ENCODE data around the gene GXYLT2. TPM values are rescaled to one million over a fixed set of nuclear protein-coding genes. Genes with fewer than 3 reads are reported as not detected.

The GXYLT2 gene
- 2.4 TPM for total RNA-seq

GRCh38 chr3:72887705-72888545 is at the start of gene GXYLT2:
Gene GXYLT2 (plus strand): TSS chr3:72888046. CDS start chr3:72888234, 188 bp downstream.
- no peak for FAIRE-seq
- peak; percentile 67 to 76 for DNase-seq (ENCODE audit: low spot score in 2 of 2)

GRCh38 chr3:72839057-72839456 is 48.8 kb upstream of the GXYLT2 start:
- FAIRE-seq, result no peak
- no peak for DNase-seq (ENCODE audit: low spot score in 2 of 2)

- DNase-seq (ENCODE audit: low spot score in 2 of 2), result no peak
- FAIRE-seq, result no peak
Observed at GRCh38 chr3:72844436-72844993, 43.3 kb upstream of the GXYLT2 start.

GRCh38 chr3:72846166-72846565 is 41.7 kb upstream of the GXYLT2 start:
- DNase-seq (ENCODE audit: low spot score in 2 of 2) (no peak), FAIRE-seq (no peak)

- FAIRE-seq, result no peak
Observed at GRCh38 chr3:72847282-72847681, 40.6 kb upstream of the GXYLT2 start.

GRCh38 chr3:72847751-72848702 is 39.8 kb upstream of the GXYLT2 start, which contains the start of gene SHQ1:
Gene SHQ1 (minus strand): TSS chr3:72848445. CDS start chr3:72848340, 105 bp downstream.
- FAIRE-seq, result peak; percentile 77
- DNase-seq (ENCODE audit: low spot score in 2 of 2), result peak; percentile 80 to 90

More at GRCh38 chr3:72847282-72847681, 40.6 kb upstream of the GXYLT2 start:
- no peak for DNase-seq (ENCODE audit: low spot score in 2 of 2)

GRCh38 chr3:72848703-72849081 is 39.2 kb upstream of the GXYLT2 start:
- DNase-seq (ENCODE audit: low spot score in 2 of 2), result no peak
- FAIRE-seq, result no peak

GRCh38 chr3:72855001-72855400 is 32.8 kb upstream of the GXYLT2 start:
- FAIRE-seq (no peak), DNase-seq (ENCODE audit: low spot score in 2 of 2) (no peak)

- DNase-seq (ENCODE audit: low spot score in 2 of 2) (no peak), FAIRE-seq (no peak)
Observed at GRCh38 chr3:72860053-72860452, 27.8 kb upstream of the GXYLT2 start.

- no peak for DNase-seq (ENCODE audit: low spot score in 2 of 2)
- FAIRE-seq, result no peak
Observed at GRCh38 chr3:72860846-72861245, 27.0 kb upstream of the GXYLT2 start.

GRCh38 chr3:72862314-72863090 is 25.3 kb upstream of the GXYLT2 start:
- no peak for FAIRE-seq
- DNase-seq (ENCODE audit: low spot score in 2 of 2), result no peak

GRCh38 chr3:72872183-72872582 is 15.7 kb upstream of the GXYLT2 start:
- DNase-seq (ENCODE audit: low spot score in 2 of 2) (no peak), FAIRE-seq (no peak)

GRCh38 chr3:72887343-72887704 is 522 bp upstream of the GXYLT2 start:
- FAIRE-seq (no peak), DNase-seq (ENCODE audit: low spot score in 2 of 2) (no peak)

- peak in 1 of 2 donors; percentile 25 for DNase-seq (ENCODE audit: low spot score in 2 of 2)
Observed at GRCh38 chr3:72888546-72889309, 882 bp downstream of the GXYLT2 start.

GRCh38 chr3:72889310-72890165 is 1.7 kb downstream of the GXYLT2 start:
- FAIRE-seq, result no peak
- peak in 1 of 2 donors; percentile 20 for DNase-seq (ENCODE audit: low spot score in 2 of 2)

More at GRCh38 chr3:72888546-72889309, 882 bp downstream of the GXYLT2 start:
- no peak for FAIRE-seq

- DNase-seq (ENCODE audit: low spot score in 2 of 2), result no peak
- no peak for FAIRE-seq
Observed at GRCh38 chr3:72890166-72890925, 2.5 kb downstream of the GXYLT2 start.

GRCh38 chr3:72891053-72891855 is 3.4 kb downstream of the GXYLT2 start:
- FAIRE-seq (no peak), DNase-seq (ENCODE audit: low spot score in 2 of 2) (no peak)
